Measurements from ENCODE around the gene FHIT.

Gene FHIT

DNA sequence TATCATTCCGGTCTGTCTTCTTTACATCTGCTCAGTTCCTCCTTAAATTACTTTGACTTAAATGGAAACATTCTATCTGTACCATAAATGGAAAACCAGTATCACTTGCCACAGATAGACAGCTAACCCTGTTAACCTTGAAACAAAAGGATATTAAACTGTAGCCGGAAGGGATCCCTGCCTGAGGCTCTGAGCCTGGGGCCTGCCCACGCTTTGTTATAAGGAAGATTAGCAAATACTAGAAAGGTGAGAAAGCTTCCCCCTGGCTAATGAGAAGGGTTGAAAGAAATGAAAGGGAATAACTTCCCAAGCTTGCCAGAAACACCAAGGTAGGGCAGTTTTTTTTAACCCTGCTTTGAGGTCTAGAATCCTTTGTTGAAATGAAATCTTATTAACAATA, 927.6 kb downstream of the FHIT start:
- DNase-seq (ENCODE audit: low read depth in 2 of 2), result no peak
- TF ChIP-seq, protein P1, sequence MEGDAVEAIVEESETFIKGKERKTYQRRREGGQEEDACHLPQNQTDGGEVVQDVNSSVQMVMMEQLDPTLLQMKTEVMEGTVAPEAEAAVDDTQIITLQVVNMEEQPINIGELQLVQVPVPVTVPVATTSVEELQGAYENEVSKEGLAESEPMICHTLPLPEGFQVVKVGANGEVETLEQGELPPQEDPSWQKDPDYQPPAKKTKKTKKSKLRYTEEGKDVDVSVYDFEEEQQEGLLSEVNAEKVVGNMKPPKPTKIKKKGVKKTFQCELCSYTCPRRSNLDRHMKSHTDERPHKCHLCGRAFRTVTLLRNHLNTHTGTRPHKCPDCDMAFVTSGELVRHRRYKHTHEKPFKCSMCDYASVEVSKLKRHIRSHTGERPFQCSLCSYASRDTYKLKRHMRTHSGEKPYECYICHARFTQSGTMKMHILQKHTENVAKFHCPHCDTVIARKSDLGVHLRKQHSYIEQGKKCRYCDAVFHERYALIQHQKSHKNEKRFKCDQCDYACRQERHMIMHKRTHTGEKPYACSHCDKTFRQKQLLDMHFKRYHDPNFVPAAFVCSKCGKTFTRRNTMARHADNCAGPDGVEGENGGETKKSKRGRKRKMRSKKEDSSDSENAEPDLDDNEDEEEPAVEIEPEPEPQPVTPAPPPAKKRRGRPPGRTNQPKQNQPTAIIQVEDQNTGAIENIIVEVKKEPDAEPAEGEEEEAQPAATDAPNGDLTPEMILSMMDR (IDR thresholded peaks at IDR 0.05; ENCODE audit: low read depth, low read length), result no peak
- H3K4me3 ChIP-seq (replicated peaks in 1 of 2; ENCODE audit: low read depth in 2 of 2, low read length in 2 of 2), result no peak overlapping the region

DNA sequence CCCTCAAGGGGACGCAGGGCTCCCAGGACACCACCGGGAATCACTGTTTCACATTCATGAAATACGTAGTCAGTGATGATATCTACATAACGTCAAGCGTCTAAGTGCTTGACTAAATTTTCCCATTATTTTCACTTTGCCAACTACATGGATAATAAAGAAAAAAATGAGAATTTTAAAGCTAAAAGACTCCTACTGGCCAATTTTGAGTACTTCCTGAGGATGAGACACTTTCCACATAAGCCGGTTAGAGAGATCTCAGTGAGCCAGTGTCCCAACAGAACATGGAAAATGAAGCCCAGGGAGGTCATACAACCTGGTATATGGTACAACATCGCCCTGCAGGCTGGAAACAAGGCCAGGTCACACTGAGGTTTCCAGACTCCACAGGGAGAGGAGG, 928.1 kb downstream of the FHIT start:
- no peak for DNase-seq (ENCODE audit: low read depth in 2 of 2)
- TF ChIP-seq, protein P1 (IDR thresholded peaks at IDR 0.05; ENCODE audit: low read depth, low read length), result no peak

DNA sequence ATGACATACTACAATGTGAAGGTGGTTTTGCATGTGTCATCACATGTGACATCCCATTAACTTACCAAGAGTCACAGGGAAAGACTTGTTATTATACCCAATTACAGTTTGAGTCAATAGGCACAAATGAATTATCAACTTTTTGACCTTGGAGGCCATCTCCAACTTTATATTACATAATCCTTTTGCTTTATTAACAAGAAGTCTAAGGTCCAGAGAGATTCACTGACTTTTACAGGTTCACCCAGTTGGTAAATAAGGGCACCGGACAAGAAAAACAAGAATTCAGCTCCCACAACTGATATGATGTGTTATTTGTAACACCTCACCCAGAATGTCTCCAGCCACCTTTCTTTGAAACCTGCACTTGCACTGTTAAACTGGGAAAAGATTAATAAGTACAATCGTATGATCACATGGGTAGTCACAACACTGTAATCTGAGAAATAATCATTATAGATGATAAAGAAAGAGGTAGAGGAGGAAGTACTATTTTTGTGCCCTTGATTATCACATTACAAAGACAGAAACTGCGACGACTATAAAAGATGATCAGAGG, 928.9 kb downstream of the FHIT start:
- no peak overlapping the region for H3K4me3 ChIP-seq (replicated peaks in 1 of 2; ENCODE audit: low read depth in 2 of 2, low read length in 2 of 2)
- TF ChIP-seq, protein P1 (IDR thresholded peaks at IDR 0.05; ENCODE audit: low read depth, low read length), result no peak
- no peak for DNase-seq (ENCODE audit: low read depth in 2 of 2)

More for the DNA sequence above, 928.1 kb downstream of the FHIT start:
- H3K4me3 ChIP-seq (replicated peaks in 1 of 2; ENCODE audit: low read depth in 2 of 2, low read length in 2 of 2), result no peak overlapping the region

DNA sequence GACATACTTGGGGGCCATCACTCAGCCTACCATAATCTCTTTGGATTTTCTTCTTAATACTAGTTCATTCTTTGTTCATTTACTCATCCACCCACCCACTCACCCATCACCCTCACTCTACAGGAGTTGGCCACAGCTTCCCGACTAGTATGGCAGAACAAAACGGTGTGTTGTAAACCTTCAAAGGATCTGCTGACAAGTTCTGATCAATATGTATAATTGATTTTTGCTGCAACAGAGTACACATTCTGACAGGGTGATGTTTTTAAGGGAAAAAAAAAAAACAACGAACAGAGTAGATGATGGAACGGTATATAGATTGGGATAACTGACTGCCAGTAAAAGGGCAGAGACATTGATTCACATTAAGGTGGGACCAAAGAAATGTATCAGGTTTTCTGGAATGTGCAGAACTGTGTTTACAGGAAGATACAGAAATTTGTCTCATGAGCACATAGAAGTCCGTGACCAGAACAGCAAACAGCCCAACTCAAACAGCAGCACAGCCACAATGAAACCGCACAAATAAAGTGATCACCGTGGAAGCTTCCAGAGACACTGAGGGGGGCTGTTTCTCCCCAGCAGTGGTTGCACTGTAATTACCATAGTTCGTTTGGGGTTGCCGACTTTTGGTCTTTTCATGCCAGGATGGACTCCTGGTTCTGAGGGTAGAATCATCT, 931.9 kb downstream of the FHIT start:
- no peak for DNase-seq (ENCODE audit: low read depth in 2 of 2)
- TF ChIP-seq, protein P1 (IDR thresholded peaks at IDR 0.05; ENCODE audit: low read depth, low read length), result no peak
- H3K4me3 ChIP-seq (replicated peaks in 1 of 2; ENCODE audit: low read depth in 2 of 2, low read length in 2 of 2), result no peak overlapping the region

DNA sequence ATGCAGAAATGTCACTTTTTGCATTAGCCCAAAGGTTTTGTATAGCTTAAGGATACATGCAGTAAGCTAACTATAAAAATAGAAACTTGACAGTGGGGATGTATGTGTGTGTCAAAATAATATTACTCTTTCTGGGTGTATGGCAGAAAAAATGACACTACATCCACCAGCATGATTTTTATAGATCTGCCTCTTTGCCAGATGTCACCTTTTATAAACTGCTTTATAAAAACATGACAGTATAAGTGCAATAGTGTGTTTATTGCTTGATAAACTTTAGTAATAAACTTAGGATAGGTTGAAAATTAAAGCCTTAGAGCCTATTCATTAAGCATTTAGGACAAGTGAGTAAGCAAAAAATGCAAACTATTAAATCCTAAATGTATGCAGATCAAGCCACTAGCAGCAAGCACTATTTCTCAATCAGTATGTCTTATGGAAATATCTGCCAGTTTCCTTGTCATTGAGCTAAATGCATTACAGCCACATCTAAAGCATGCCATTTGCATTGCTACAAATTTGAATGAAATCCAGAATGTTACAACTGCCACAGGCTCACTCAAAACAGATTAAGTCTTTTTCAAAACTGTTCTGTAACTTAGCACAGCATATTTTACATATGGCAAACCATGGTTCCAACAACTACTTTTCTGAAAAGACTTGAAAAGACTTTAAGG, 935.0 kb downstream of the FHIT start:
- no peak overlapping the region for H3K4me3 ChIP-seq (replicated peaks in 1 of 2; ENCODE audit: low read depth in 2 of 2, low read length in 2 of 2)
- TF ChIP-seq, protein P1 (IDR thresholded peaks at IDR 0.05; ENCODE audit: low read depth, low read length), result no peak
- DNase-seq (ENCODE audit: low read depth in 2 of 2), result peak; percentile 6 to 81

DNA sequence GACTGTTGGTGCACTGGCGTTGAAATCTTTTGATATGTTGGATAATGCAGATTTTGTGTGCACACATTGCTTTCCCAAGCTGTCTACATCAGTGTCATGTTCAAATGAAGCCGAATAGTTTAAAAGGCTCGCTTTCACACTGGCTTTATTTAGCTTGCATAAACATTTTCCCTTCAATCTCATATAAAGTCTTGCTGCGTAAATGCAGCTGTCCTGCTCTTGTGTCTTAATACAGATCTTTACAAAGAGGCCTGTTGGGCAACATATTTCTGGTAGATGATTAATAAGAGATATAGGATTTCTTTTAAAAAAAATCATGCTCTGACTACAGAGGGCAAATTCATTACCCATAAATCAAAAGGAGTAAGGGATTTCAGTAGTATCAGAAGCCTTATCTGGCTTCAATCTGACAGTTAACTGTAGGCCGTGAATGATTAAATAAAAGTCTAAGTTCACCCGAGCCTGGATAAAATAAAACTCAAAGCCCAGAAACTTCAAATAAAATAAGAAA, 937.2 kb downstream of the FHIT start:
- DNase-seq (ENCODE audit: low read depth in 2 of 2), result no peak
- H3K4me3 ChIP-seq (replicated peaks in 1 of 2; ENCODE audit: low read depth in 2 of 2, low read length in 2 of 2), result no peak overlapping the region
- TF ChIP-seq, protein P1 (IDR thresholded peaks at IDR 0.05; ENCODE audit: low read depth, low read length), result no peak

All from cardiac fibroblast (primary cell).